CD4-positive, CD25-positive, alpha-beta regulatory T cell (primary cell): Measurements from ENCODE around the gene ALDH1A1. TPM values are rescaled to one million over a fixed set of nuclear protein-coding genes. Genes with fewer than 3 reads are reported as not detected.

Experiments used
- ATAC-seq, 2 donors: fragments of 150-1000 bp; cut with Tn5 transposase; one replicate each; pipeline ENCODE4 v1.10.0; 2021; ENCODE audit warnings: low read depth in 2 of 2, moderate number of reproducible peaks in 2 of 2, moderate library complexity in 1 of 2
- DNase-seq, 3 donors: peaks; one replicate each; pipeline versions ENCODE4 v3.0.0 to v3.0.0-alpha.2; 2012 to 2022; ENCODE audit warnings: mixed read lengths in 1 of 3
- H3K27ac ChIP-seq: one replicate; pipeline ENCODE4 v1.7.0; 2013; ENCODE audit warnings: mild to moderate bottlenecking, low read length; ENCODE audit not compliant: insufficient read depth, poor library complexity, severe bottlenecking
- H3K27me3 ChIP-seq: one replicate; pipeline ENCODE4 v1.7.0; 2013; ENCODE audit warnings: low read length; ENCODE audit not compliant: control insufficient read depth, insufficient read depth
- H3K36me3 ChIP-seq: one replicate; pipeline ENCODE4 v1.7.0; 2013; ENCODE audit warnings: mild to moderate bottlenecking, low read length, moderate library complexity; ENCODE audit not compliant: control insufficient read depth, insufficient read depth
- H3K4me1 ChIP-seq: 2 replicates; pipeline ENCODE4 v1.7.0; 2013; ENCODE audit warnings: mild to moderate bottlenecking, low read length; ENCODE audit not compliant: insufficient read depth, control insufficient read depth, poor library complexity, severe bottlenecking
- H3K4me3 ChIP-seq: one replicate; pipeline ENCODE4 v1.7.0; 2013; ENCODE audit warnings: low read depth, mild to moderate bottlenecking, low read length, moderate library complexity
- H3K9me3 ChIP-seq, 2 experiments: 1 replicate in 1 of 2; 2 replicates in 1 of 2; pipeline ENCODE4 v1.7.0; 2013; ENCODE audit warnings: low read length in 2 of 2, mild to moderate bottlenecking in 1 of 2, moderate library complexity in 1 of 2; ENCODE audit not compliant: control insufficient read depth in 2 of 2
- H3K27ac Mint-ChIP-seq, 3 donors: one replicate each; pipeline ENCODE4 v1.8.0; 2020 to 2022; ENCODE audit warnings: mild to moderate bottlenecking in 3 of 3, mixed read lengths in 3 of 3, moderate library complexity in 2 of 3
- H3K27me3 Mint-ChIP-seq: one replicate; pipeline ENCODE4 v1.8.0; 2022; ENCODE audit warnings: mild to moderate bottlenecking, mixed read lengths
- H3K36me3 Mint-ChIP-seq: one replicate; pipeline ENCODE4 v1.8.0; 2020; ENCODE audit warnings: mixed read lengths
- H3K4me1 Mint-ChIP-seq, 4 donors: one replicate each; pipeline ENCODE4 v1.8.0; 2020 to 2022; ENCODE audit warnings: mixed read lengths in 4 of 4, mild to moderate bottlenecking in 1 of 4
- H3K4me3 Mint-ChIP-seq, 4 donors: one replicate each; pipeline ENCODE4 v1.8.0; 2020 to 2022; ENCODE audit warnings: mild to moderate bottlenecking in 4 of 4, mixed read lengths in 4 of 4, moderate library complexity in 3 of 4
- H3K9me3 Mint-ChIP-seq, 7 donors: one replicate each; pipeline ENCODE4 v1.8.0; 2020 to 2022; ENCODE audit warnings: mixed read lengths in 7 of 7, mild to moderate bottlenecking in 3 of 7, moderate library complexity in 2 of 7
- polyA plus RNA-seq, 4 donors: library from polyadenylated mRNA; unstranded; fragments of 300-500 nt; fragmentation: Illumina TruSeq; gene quantifications; one replicate each; pipeline ENCODE4 v1.2.3, GENCODE V29; 2021
- total RNA-seq: library from RNA; stranded (reverse); gene quantifications from one replicate; pipeline ENCODE4 v1.2.3, GENCODE V29; 2022

Gene ALDH1A1
- total and polyA plus RNA-seq, 5 donors from 2014 or later = 0.10 to 1.0 TPM; not detected in 3

- H3K4me3 ChIP-seq = no peak overlapping the region
- Mint-ChIP-seq H3K27ac (no peak overlapping the region), H3K36me3 (no peaks in the 10 kb centered on the region), H3K27me3 (no peaks in the 10 kb centered on the region), H3K4me1 (no peaks in the 10 kb centered on the region), H3K4me3 (no peak overlapping the region), H3K9me3 (peaks cover 0 to 4% (median 0%) of the 10 kb centered on the region in 7 donors)
- H3K9me3 ChIP-seq = no peaks in the 10 kb centered on the region
- no peak for ATAC-seq
- H3K27ac ChIP-seq = no peak overlapping the region
- H3K36me3 ChIP-seq = no peaks in the 10 kb centered on the region
- H3K27me3 ChIP-seq = no peaks in the 10 kb centered on the region
- no peaks in the 10 kb centered on the region for H3K4me1 ChIP-seq
- no peak for DNase-seq
Observed at GRCh38 chr9:72883875-72884274, 69.0 kb downstream of the ALDH1A1 start.

GRCh38 chr9:72882117-72882775, 70.6 kb downstream of the ALDH1A1 start:
- Histone ChIP-seq H3K27me3 (no peaks in the 10 kb centered on the region), H3K36me3 (no peaks in the 10 kb centered on the region), H3K4me3 (no peak overlapping the region), H3K4me1 (no peaks in the 10 kb centered on the region), H3K27ac (no peak overlapping the region), H3K9me3 (no peaks in the 10 kb centered on the region)
- H3K36me3 Mint-ChIP-seq = no peaks in the 10 kb centered on the region
- H3K4me3 Mint-ChIP-seq = no peak overlapping the region
- ATAC-seq (no peak), DNase-seq (no peak)
- H3K4me1 Mint-ChIP-seq = no peaks in the 10 kb centered on the region
- H3K27me3 Mint-ChIP-seq = no peaks in the 10 kb centered on the region
- peaks cover 0 to 6% (median 0%) of the 10 kb centered on the region in 7 donors for H3K9me3 Mint-ChIP-seq
- no peak overlapping the region for H3K27ac Mint-ChIP-seq

GRCh38 chr9:72880821-72881220, 72.0 kb downstream of the ALDH1A1 start:
- Mint-ChIP-seq H3K9me3 (peaks cover 0 to 6% (median 0%) of the 10 kb centered on the region in 7 donors), H3K4me1 (no peaks in the 10 kb centered on the region), H3K27ac (no peak overlapping the region), H3K36me3 (no peaks in the 10 kb centered on the region), H3K4me3 (no peak overlapping the region), H3K27me3 (peaks cover 3% of the 10 kb centered on the region)
- Histone ChIP-seq H3K27ac (no peak overlapping the region), H3K4me3 (no peak overlapping the region), H3K4me1 (no peaks in the 10 kb centered on the region), H3K9me3 (no peaks in the 10 kb centered on the region), H3K27me3 (no peaks in the 10 kb centered on the region), H3K36me3 (no peaks in the 10 kb centered on the region)
- ATAC-seq = no peak
- DNase-seq = no peak

- no peaks in the 10 kb centered on the region for H3K4me1 ChIP-seq
- no peaks in the 10 kb centered on the region for H3K27me3 ChIP-seq
- H3K4me3 ChIP-seq = no peak overlapping the region
- DNase-seq (no peak), ATAC-seq (no peak)
- H3K27ac Mint-ChIP-seq = no peak overlapping the region
- no peaks in the 10 kb centered on the region for H3K9me3 ChIP-seq
- H3K36me3 Mint-ChIP-seq = no peaks in the 10 kb centered on the region
- peaks cover 4% of the 10 kb centered on the region for H3K27me3 Mint-ChIP-seq
- peaks cover 0 to 2% (median 0%) of the 10 kb centered on the region in 7 donors for H3K9me3 Mint-ChIP-seq
- no peak overlapping the region for H3K4me3 Mint-ChIP-seq
- no peak overlapping the region for H3K27ac ChIP-seq
- no peaks in the 10 kb centered on the region for H3K36me3 ChIP-seq
- no peaks in the 10 kb centered on the region for H3K4me1 Mint-ChIP-seq
Observed at GRCh38 chr9:72875221-72875620, 77.6 kb downstream of the ALDH1A1 start.

GRCh38 chr9:72874344-72874743, 78.5 kb downstream of the ALDH1A1 start:
- Mint-ChIP-seq H3K36me3 (no peaks in the 10 kb centered on the region), H3K4me1 (no peaks in the 10 kb centered on the region), H3K4me3 (no peak overlapping the region), H3K27ac (no peak overlapping the region), H3K9me3 (peaks cover 0 to 2% (median 0%) of the 10 kb centered on the region in 7 donors), H3K27me3 (peaks cover 4% of the 10 kb centered on the region)
- H3K36me3 ChIP-seq = no peaks in the 10 kb centered on the region
- H3K27me3 ChIP-seq = no peaks in the 10 kb centered on the region
- no peaks in the 10 kb centered on the region for H3K9me3 ChIP-seq
- DNase-seq = no peak
- ATAC-seq = no peak
- no peaks in the 10 kb centered on the region for H3K4me1 ChIP-seq
- H3K4me3 ChIP-seq = no peak overlapping the region
- no peak overlapping the region for H3K27ac ChIP-seq

GRCh38 chr9:72873456-72873855, 79.4 kb downstream of the ALDH1A1 start:
- H3K4me1 ChIP-seq = no peaks in the 10 kb centered on the region
- no peak overlapping the region for H3K27ac Mint-ChIP-seq
- no peaks in the 10 kb centered on the region for H3K4me1 Mint-ChIP-seq
- no peaks in the 10 kb centered on the region for H3K27me3 ChIP-seq
- H3K27ac ChIP-seq = no peak overlapping the region
- no peaks in the 10 kb centered on the region for H3K36me3 Mint-ChIP-seq
- no peak overlapping the region for H3K4me3 Mint-ChIP-seq
- H3K9me3 ChIP-seq = no peaks in the 10 kb centered on the region
- no peak for DNase-seq
- no peaks in the 10 kb centered on the region for H3K36me3 ChIP-seq
- H3K4me3 ChIP-seq = no peak overlapping the region
- H3K27me3 Mint-ChIP-seq = peaks cover 4% of the 10 kb centered on the region
- H3K9me3 Mint-ChIP-seq = peaks cover 0 to 2% (median 0%) of the 10 kb centered on the region in 7 donors
- ATAC-seq = no peak

DNA sequence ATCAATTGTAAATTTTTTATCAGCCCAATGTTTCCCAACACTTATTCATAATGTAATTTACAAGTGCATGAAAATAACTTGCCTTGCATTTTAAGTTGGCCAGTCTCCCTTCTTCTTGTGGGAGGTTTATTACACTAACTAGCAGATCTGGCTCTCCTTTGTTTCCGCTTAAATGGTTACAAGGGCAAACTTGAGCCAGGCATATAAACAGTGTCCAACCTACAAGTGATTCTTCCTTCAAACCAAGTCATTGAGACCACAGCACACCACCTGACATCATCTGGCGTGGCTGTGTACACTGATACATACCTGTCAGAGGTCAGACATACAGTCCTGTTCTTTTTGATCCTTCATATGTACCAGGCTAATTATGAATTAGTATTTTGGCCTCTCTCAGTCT, 80.1 kb downstream of the ALDH1A1 start:
- no peaks in the 10 kb centered on the region for H3K9me3 ChIP-seq
- Mint-ChIP-seq H3K4me1 (no peaks in the 10 kb centered on the region), H3K4me3 (no peak overlapping the region), H3K9me3 (peaks cover 0 to 2% (median 0%) of the 10 kb centered on the region in 7 donors), H3K27ac (no peak overlapping the region), H3K27me3 (peaks cover 4% of the 10 kb centered on the region), H3K36me3 (no peaks in the 10 kb centered on the region)
- no peaks in the 10 kb centered on the region for H3K4me1 ChIP-seq
- no peaks in the 10 kb centered on the region for H3K36me3 ChIP-seq
- ATAC-seq = no peak
- no peaks in the 10 kb centered on the region for H3K27me3 ChIP-seq
- no peak for DNase-seq
- H3K27ac ChIP-seq = no peak overlapping the region
- no peak overlapping the region for H3K4me3 ChIP-seq

DNA sequence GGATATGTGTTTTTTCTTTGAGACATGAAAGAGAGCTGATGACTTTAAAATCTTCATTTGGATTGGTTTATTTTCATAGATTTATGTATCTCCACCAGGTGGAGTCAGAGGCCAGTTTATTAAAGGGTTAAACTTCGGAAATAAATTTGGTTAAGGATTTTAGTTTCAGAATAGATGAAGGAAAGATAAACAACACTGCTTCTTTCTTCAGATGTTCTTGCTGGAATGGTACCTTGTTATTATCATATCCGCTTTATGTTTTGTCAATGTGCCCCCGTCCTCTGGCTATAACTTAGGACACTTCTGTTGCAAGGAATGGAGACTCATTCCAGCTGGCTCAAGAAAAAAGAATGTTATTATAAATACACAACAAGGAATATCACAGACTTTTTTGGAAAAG, 81.2 kb downstream of the ALDH1A1 start:
- no peaks in the 10 kb centered on the region for H3K27me3 ChIP-seq
- H3K9me3 Mint-ChIP-seq = peaks cover 0 to 2% (median 0%) of the 10 kb centered on the region in 7 donors
- no peaks in the 10 kb centered on the region for H3K36me3 ChIP-seq
- no peaks in the 10 kb centered on the region for H3K4me1 ChIP-seq
- no peak overlapping the region for H3K4me3 ChIP-seq
- DNase-seq = no peak
- no peaks in the 10 kb centered on the region for H3K4me1 Mint-ChIP-seq
- no peak overlapping the region for H3K27ac Mint-ChIP-seq
- H3K36me3 Mint-ChIP-seq = no peaks in the 10 kb centered on the region
- H3K27me3 Mint-ChIP-seq = peaks cover 4% of the 10 kb centered on the region
- no peak for ATAC-seq
- no peaks in the 10 kb centered on the region for H3K9me3 ChIP-seq
- H3K27ac ChIP-seq = no peak overlapping the region
- H3K4me3 Mint-ChIP-seq = no peak overlapping the region
